Heart left ventricle (tissue), 16 donors: ENCODE results near the gene HERC4. TPM values are rescaled to one million over a fixed set of nuclear protein-coding genes. Genes with fewer than 3 reads are reported as not detected.

ENCODE experiments used
- ATAC-seq, 4 donors: fragments of 200-7000 bp; cut with Tn5 transposase; one replicate each; pipeline ENCODE4 v1.9.1; 2020 to 2022; ENCODE audit warnings: moderate library complexity in 4 of 4, mild to moderate bottlenecking in 3 of 4, moderate number of reproducible peaks in 1 of 4
- DNase-seq, 5 donors: peaks; one replicate each; pipeline ENCODE4 v3.0.0-alpha.2; 2020
- H3K27ac ChIP-seq, 12 donors: fragments of 200-600 bp; sonication (generic) in 4 of 12; one replicate each; pipeline versions ENCODE4 v1.5.0 to v1.8.0; 2016 to 2022; ENCODE audit warnings: mild to moderate bottlenecking in 2 of 12
- H3K27me3 ChIP-seq, 9 donors: fragments of 200-600 bp; sonication (generic) in 2 of 9; one replicate each; pipeline versions ENCODE4 v1.5.1 to v1.8.0; 2016 to 2022; ENCODE audit warnings: mild to moderate bottlenecking in 3 of 9
- H3K36me3 ChIP-seq, 9 donors: fragments of 200-600 bp; sonication (generic) in 2 of 9; one replicate each; pipeline versions ENCODE4 v1.5.0 to v1.8.0; 2018 to 2022; ENCODE audit warnings: mild to moderate bottlenecking in 2 of 9
- H3K4me1 ChIP-seq, 12 donors: fragments of 200-600 bp; sonication (generic) in 4 of 12; one replicate each; pipeline versions ENCODE4 v1.5.0 to v1.8.0; 2016 to 2022; ENCODE audit warnings: mild to moderate bottlenecking in 3 of 12
- H3K4me3 ChIP-seq, 12 donors: fragments of 200-600 bp; sonication (generic) in 4 of 12; one replicate each; pipeline versions ENCODE4 v1.5.0 to v1.8.0; 2017 to 2022; ENCODE audit warnings: mild to moderate bottlenecking in 9 of 12, moderate library complexity in 4 of 12
- H3K9me3 ChIP-seq, 12 donors: fragments of 200-600 bp; sonication (generic) in 4 of 12; one replicate each; pipeline versions ENCODE4 v1.5.0 to v1.8.0; 2016 to 2022; ENCODE audit warnings: mild to moderate bottlenecking in 1 of 12
- CTCF ChIP-seq, 12 donors: fragments of 200-600 bp; sonication (generic) in 4 of 12; IDR thresholded peaks; one replicate each; pipeline versions ENCODE4 v1.5.0 to v1.8.0; 2018 to 2022; ENCODE audit warnings: antibody characterized with exemption in 12 of 12, mild to moderate bottlenecking in 5 of 12
- POLR2A ChIP-seq, 2 donors: fragments of 450-650 bp; IDR thresholded peaks; one replicate each; pipeline ENCODE4 v1.6.1; 2017; ENCODE audit warnings: antibody characterized with exemption in 2 of 2, mild to moderate bottlenecking in 2 of 2, moderate library complexity in 2 of 2
- WGBS, 4 donors: extraction: QIAGEN DNeasy Blood & Tissue Kit in 2 of 4; methylation state at CpG; one replicate each; pipeline versions ENCODE4 v1.1.5 to v1.1.7; 2013 to 2018; 5-methylcytosine and 5-hydroxymethylcytosine counted together
- intact Hi-C, 10 donors: fragments of 100-400 bp; cut with DNase I; formaldehyde crosslinking; loops; one replicate each; pipeline versions ENCODE4 v1.11.1 to v1.14.2; 2022
- polyA plus RNA-seq, 2 donors: library from polyadenylated mRNA; stranded (reverse); fragments of 200-250 nt; gene quantifications; one replicate each; pipeline ENCODE4 v1.2.3, GENCODE V29; 2013
- total RNA-seq, 9 donors: library from RNA; depleted of rRNA in 2 of 9; stranded (reverse); fragments of >200 nt in 2 of 9; fragmentation: NEBNext Ultra II Directional in 3 of 9; extraction: Animal tissue kit (Norgen Biotek cat#: 25700) in 3 of 9; gene quantifications; one replicate each; pipeline versions ENCODE4 v1.1.0 to v1.2.4, GENCODE V29; 2016 to 2023
- donor health status: ischemic (EF 13 %, LVEDD 7.1; RV severe dilation, severe dysfunction).
- donor health status: healthy with polysubstance abuse.
- donor health status: DM: no; HTN: yes; CAD: no.
- donor health status: DM: no; HTN: no; CAD: no.
- donor health status: ischemic (EF 25% LVEDD 6.9; RV normal size, moderate dysfunction).
- donor health status: ischemic (EF 25% LVEDD 5.7; RV mildly dilated, moderate dysfunction).
- donor health status: healthy.
- donor health status: DM: yes; HTN: yes; CAD: no.
- donor health status: ischemic (EF 35%, LVEDD 5.7; RV mildly dilated, moderate dysfunction).
- donor health status: nonischemic (EF 11% LVEDD 7.7; RV severe dilation, severe dysfunction).
- donor health status: DM: yes; HTN: yes; CAD: no.
- donor health status: PGD.
- donor health status: ischemic (EF 29% LVEDD 5.4; RV normal size, mild dysfunction).
- donor health status: nonischemic (EF 23%, LVEDD 6.1; RV moderate dilation, normal function).

Gene HERC4
- total and polyA plus RNA-seq, 11 donors = 11.7 to 39.4 (median 29.3) TPM

GRCh38 chr10:67925449-67926005, 149.6 kb downstream of the HERC4 start:
- DNase-seq (no peak), ATAC-seq (no peak)
- TF ChIP-seq CTCF (IDR thresholded peaks at IDR 0.05) = no peak
- no peak for TF ChIP-seq POLR2A (IDR thresholded peaks at IDR 0.05)
- H3K27me3 ChIP-seq = no peaks in the 10 kb centered on the region
- H3K9me3 ChIP-seq = no peaks in the 10 kb centered on the region
- H3K36me3 ChIP-seq = peaks cover 0 to 90% (median 72%) of the 10 kb centered on the region in 9 donors
- intact Hi-C loops = no loop called here
- H3K4me1 ChIP-seq = no peaks in the 10 kb centered on the region
- no peak overlapping the region for H3K4me3 ChIP-seq
- WGBS, 4 donors = 83 to 93% (median 92%) methylated on average over 1 of the region's 1 CpG
- no peak overlapping the region for H3K27ac ChIP-seq

GRCh38 chr10:67924136-67924535, 150.9 kb downstream of the HERC4 start:
- H3K9me3 ChIP-seq = no peaks in the 10 kb centered on the region
- intact Hi-C loops = no loop called here
- DNase-seq (no peak), ATAC-seq (no peak)
- no peak for TF ChIP-seq CTCF (IDR thresholded peaks at IDR 0.05)
- TF ChIP-seq POLR2A (IDR thresholded peaks at IDR 0.05) = no peak
- H3K36me3 ChIP-seq = peaks cover 0 to 85% (median 64%) of the 10 kb centered on the region in 9 donors
- WGBS, 4 donors = 91 to 99% (median 96%) methylated on average over 3 of the region's 3 CpGs
- H3K27ac ChIP-seq = no peak overlapping the region
- no peak overlapping the region for H3K4me3 ChIP-seq
- no peaks in the 10 kb centered on the region for H3K4me1 ChIP-seq
- no peaks in the 10 kb centered on the region for H3K27me3 ChIP-seq

GRCh38 chr10:67923551-67923950, 151.5 kb downstream of the HERC4 start:
- no peaks in the 10 kb centered on the region for H3K27me3 ChIP-seq
- no peak for TF ChIP-seq POLR2A (IDR thresholded peaks at IDR 0.05)
- TF ChIP-seq CTCF (IDR thresholded peaks at IDR 0.05) = no peak
- intact Hi-C loops = no loop called here
- no peak overlapping the region for H3K4me3 ChIP-seq
- H3K27ac ChIP-seq = no peak overlapping the region
- 97 to 98% (median 98%) methylated on average over 5 of the region's 5 CpGs for WGBS, 4 donors
- peaks cover 0 to 86% (median 68%) of the 10 kb centered on the region in 9 donors for H3K36me3 ChIP-seq
- no peaks in the 10 kb centered on the region for H3K4me1 ChIP-seq
- ATAC-seq = no peak
- H3K9me3 ChIP-seq = no peaks in the 10 kb centered on the region
- no peak for DNase-seq

GRCh38 chr10:67921065-67921464, 154.0 kb downstream of the HERC4 start:
- Histone ChIP-seq H3K4me3 (no peak overlapping the region), H3K27me3 (no peaks in the 10 kb centered on the region), H3K9me3 (no peaks in the 10 kb centered on the region), H3K36me3 (peaks cover 0 to 86% (median 73%) of the 10 kb centered on the region in 9 donors), H3K27ac (no peak overlapping the region), H3K4me1 (no peaks in the 10 kb centered on the region)
- ATAC-seq (no peak), DNase-seq (no peak)
- intact Hi-C loops = no loop called here
- 93 to 99% (median 97%) methylated on average over 1 of the region's 1 CpG for WGBS, 4 donors
- no peak for TF ChIP-seq CTCF (IDR thresholded peaks at IDR 0.05)
- TF ChIP-seq POLR2A (IDR thresholded peaks at IDR 0.05) = no peak
